GM12878 (cell line): ENCODE measurements around the gene TMPRSS15. TPM values are rescaled to one million over a fixed set of nuclear protein-coding genes. Genes with fewer than 3 reads are reported as not detected.

ENCODE experiments used
- ATAC-seq: fragments of 200-7000 bp; cut with Tn5 transposase; 3 replicates; pipeline ENCODE4 v1.9.1; 2020; ENCODE audit warnings: mild to moderate bottlenecking, moderate library complexity
- BruUV-seq: library from RNA; stranded (reverse); fragments of 400-500 nt; replicated peaks from 2 replicates; lab custom pipeline; 2021; lab: Mats Ljungman, UMichigan
- CTCF ChIA-PET: fragments of 300-600 bp; sonication (Branson Sonifier 250); formaldehyde crosslinking; extraction: SDS; loops from one replicate; lab custom pipeline; 2021; ENCODE audit warnings: inconsistent platforms; lab: Yijun Ruan, JAX
- POLR2A ChIA-PET: fragments of 350-600 bp; formaldehyde crosslinking; extraction: SDS; loops from one replicate; lab custom pipeline; 2021; ENCODE audit warnings: inconsistent platforms; lab: Charles Lee
- RAD21 ChIA-PET: fragments of 300-600 bp; sonication (Branson Sonifier 250); formaldehyde crosslinking; loops from one replicate; lab custom pipeline; 2023; ENCODE audit warnings: antibody characterized with exemption; ENCODE audit not compliant: unreplicated experiment; lab: Charles Lee
- SMC1A ChIA-PET: fragments of 300-600 bp; sonication (Branson Sonifier 250); formaldehyde crosslinking; loops from one replicate; lab custom pipeline; 2023; ENCODE audit not compliant: unreplicated experiment, uncharacterized antibody; lab: Charles Lee
- DNase-seq: peaks from one replicate; pipeline ENCODE4 v3.0.0-alpha.2; 2011; ENCODE audit warnings: low read depth, low spot score
- FAIRE-seq: peaks from 3 replicates; lab custom pipeline; 2011; peaks lifted over from hg19 to GRCh38; lab: Jason Lieb, UNC
- H2AFZ ChIP-seq: 2 replicates; pipeline ENCODE4 v1.6.0; 2011; ENCODE audit warnings: low read depth, low read length, control low read depth; ENCODE audit not compliant: control insufficient read depth
- H3K27ac ChIP-seq: 2 replicates; pipeline ENCODE4 v1.5.1; 2011; ENCODE audit warnings: control low read depth; ENCODE audit not compliant: control insufficient read depth, insufficient read depth
- H3K27me3 ChIP-seq, 2 experiments: replicated peaks in 1 of 2; 2 replicates each; pipeline versions ENCODE4 v1.6.0 to v1.6.1; 2011; ENCODE audit warnings: low read length in 1 of 2; ENCODE audit not compliant: control insufficient read depth in 2 of 2, insufficient read depth in 2 of 2
- H3K36me3 ChIP-seq, 2 experiments: 2 replicates each; pipeline ENCODE4 v1.5.1; 2011; ENCODE audit warnings: low read length in 1 of 2; ENCODE audit not compliant: control insufficient read depth in 2 of 2, insufficient read depth in 2 of 2
- H3K4me1 ChIP-seq: 2 replicates; pipeline ENCODE4 v1.6.1; 2011; ENCODE audit warnings: mild to moderate bottlenecking, low read length, moderate library complexity, mixed read lengths; ENCODE audit not compliant: control insufficient read depth, insufficient read depth
- H3K4me2 ChIP-seq: 2 replicates; pipeline ENCODE4 v1.6.0; 2011; ENCODE audit warnings: control low read depth; ENCODE audit not compliant: control insufficient read depth, insufficient read depth
- H3K4me3 ChIP-seq: fragments of 200-600 bp; sonication (generic); 2 replicates; pipeline ENCODE4 v1.5.1; 2016
- H3K79me2 ChIP-seq: 2 replicates; pipeline ENCODE4 v1.6.0; 2011; ENCODE audit warnings: low read length; ENCODE audit not compliant: control insufficient read depth, insufficient read depth
- H3K9ac ChIP-seq: 2 replicates; pipeline ENCODE4 v1.8.0; 2011; ENCODE audit warnings: low read length, control low read depth, mixed read lengths; ENCODE audit not compliant: control insufficient read depth, insufficient read depth
- H3K9me3 ChIP-seq: replicated peaks from 3 replicates; pipeline ENCODE4 v1.5.1; 2011; ENCODE audit warnings: mild to moderate bottlenecking, low read length; ENCODE audit not compliant: control insufficient read depth, insufficient read depth
- H4K20me1 ChIP-seq: 2 replicates; pipeline ENCODE4 v1.6.0; 2011; ENCODE audit not compliant: control insufficient read depth, insufficient read depth
- EP300 ChIP-seq, 2 experiments: fragments of 150-350 bp in 1 of 2; IDR thresholded peaks; 2 replicates each; pipeline ENCODE4 v1.6.1; 2011 to 2012; ENCODE audit warnings: low read depth in 2 of 2, low read length in 2 of 2, borderline replicate concordance in 1 of 2, improper control_type of control experiment in 1 of 2, inconsistent platforms in 1 of 2; ENCODE audit not compliant: control insufficient read depth in 1 of 2
- HDGF ChIP-seq: fragments of 450-650 bp; IDR thresholded peaks from 2 replicates; pipeline ENCODE4 v1.6.1; 2016; ENCODE audit warnings: antibody characterized with exemption
- NR2C1 ChIP-seq: fragments of 450-650 bp; IDR thresholded peaks from 2 replicates; pipeline ENCODE4 v1.6.1; 2017; ENCODE audit warnings: antibody characterized with exemption, mild to moderate bottlenecking, moderate library complexity
- TCF7 ChIP-seq: IDR thresholded peaks from 2 replicates; pipeline ENCODE4 v1.6.1; 2014; ENCODE audit warnings: antibody characterized with exemption, borderline replicate concordance
- ZNF622 ChIP-seq: fragments of 450-650 bp; IDR thresholded peaks from 2 replicates; pipeline ENCODE4 v1.6.1; 2017; ENCODE audit warnings: mild to moderate bottlenecking, inconsistent platforms
- WGBS: methylation state at CpG from one replicate; pipeline ENCODE4 v1.1.6; 2016; ENCODE audit warnings: low lambda C conversion rate; ENCODE audit not compliant: insufficient replicate concordance, insufficient coverage; ENCODE audit errors: missing lambda C conversion rate; 5-methylcytosine and 5-hydroxymethylcytosine counted together
- in situ Hi-C: fragments of 300-500 bp; cut with MboI; formaldehyde crosslinking; loops from 9 replicates; pipeline ENCODE4 v1.14.3; 2018; ENCODE audit warnings: mixed read lengths
- intact Hi-C: fragments of 100-400 bp; cut with micrococcal nuclease; formaldehyde crosslinking; loops from one replicate; pipeline ENCODE4 v1.14.2; 2022; ENCODE audit not compliant: unreplicated experiment
- polyA plus RNA-seq, 11 experiments: library from polyadenylated mRNA; depleted of rRNA in 4 of 11; unstranded in 6 of 11; stranded (reverse) in 5 of 11; fragments of >200 nt; fragmentation: Nextera tagmentation in 4 of 11; fragmentation: Illumina TruSeq in 1 of 11; extraction: Ambion mirVana in 4 of 11; extraction: Trizol in 1 of 11; gene quantifications; 1 replicate in 1 of 11; 2 replicates in 10 of 11; pipeline versions ENCODE4 v1.2.1 to v1.2.3, GENCODE V29; 2011 to 2016; ENCODE audit warnings: inconsistent platforms in 2 of 11, missing spikeins in 2 of 11, low read depth in 1 of 11
- total RNA-seq, 4 experiments: library from RNA; depleted of rRNA in 3 of 4; stranded (reverse); fragments of >200 nt in 3 of 4; fragmentation: Illumina TruSeq in 1 of 4; extraction: Trizol in 1 of 4; gene quantifications; 2 replicates each; pipeline versions ENCODE4 v1.2.1 to v1.2.3, GENCODE V29; 2013 to 2021
- TF ChIP-seq, protein P1 (sequence below): fragments of 450-650 bp; formaldehyde crosslinking; IDR thresholded peaks from 2 replicates; pipeline ENCODE4 v1.4.0; 2022; ENCODE audit warnings: mild to moderate bottlenecking, moderate library complexity

Gene TMPRSS15
- total and polyA plus RNA-seq, 10 of the 15 experiments (the other 5 are each of a cell fraction or from before 2014, with no cell fraction given), result 0.02 to 0.11 TPM; not detected in 8

DNA sequence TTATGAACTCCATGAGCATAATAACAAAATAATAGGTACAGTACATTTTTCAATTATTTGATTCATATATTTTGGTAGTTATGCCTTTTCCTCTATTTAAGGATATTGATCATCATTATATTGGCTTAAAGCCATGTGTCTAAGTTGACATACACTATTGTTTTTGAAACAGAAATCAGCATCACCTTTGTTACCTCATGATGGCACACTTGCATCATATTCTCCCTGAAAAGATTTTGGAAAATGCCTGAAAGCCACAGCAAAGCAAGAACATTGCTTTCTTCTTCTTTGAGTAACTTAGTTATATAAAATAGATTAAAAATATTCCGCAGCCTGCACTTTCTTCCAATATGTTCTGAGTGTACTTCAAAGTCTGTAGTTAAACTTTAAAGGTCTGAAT lies 33.3 kb downstream of the TMPRSS15 start:
- Histone ChIP-seq H3K4me2 (no peak overlapping the region), H2AFZ (no peak overlapping the region), H3K27me3 (no peaks in the 10 kb centered on the region), H3K36me3 (no peaks in the 10 kb centered on the region), H3K79me2 (no peaks in the 10 kb centered on the region), H4K20me1 (no peaks in the 10 kb centered on the region), H3K9ac (no peak overlapping the region), H3K4me3 (no peak overlapping the region)
- in situ Hi-C loops, result no loop called here
- DNase-seq (no peak), FAIRE-seq (no peak), ATAC-seq (no peak)
- ChIA-PET SMC1A (no interaction called here), POLR2A (no interaction called here), CTCF (no interaction called here)
- 4% methylated on average over 1 of the region's 1 CpG for WGBS
- TF ChIP-seq EP300 (IDR thresholded peaks at IDR 0.05; ENCODE audit: borderline replicate concordance in 1 of 2, control insufficient read depth in 1 of 2, low read depth in 2 of 2, low read length in 2 of 2) (no peak), HDGF (no peak), NR2C1 (no peak), TCF7 (no peak), ZNF622 (no peak)
- TF ChIP-seq, protein P1, sequence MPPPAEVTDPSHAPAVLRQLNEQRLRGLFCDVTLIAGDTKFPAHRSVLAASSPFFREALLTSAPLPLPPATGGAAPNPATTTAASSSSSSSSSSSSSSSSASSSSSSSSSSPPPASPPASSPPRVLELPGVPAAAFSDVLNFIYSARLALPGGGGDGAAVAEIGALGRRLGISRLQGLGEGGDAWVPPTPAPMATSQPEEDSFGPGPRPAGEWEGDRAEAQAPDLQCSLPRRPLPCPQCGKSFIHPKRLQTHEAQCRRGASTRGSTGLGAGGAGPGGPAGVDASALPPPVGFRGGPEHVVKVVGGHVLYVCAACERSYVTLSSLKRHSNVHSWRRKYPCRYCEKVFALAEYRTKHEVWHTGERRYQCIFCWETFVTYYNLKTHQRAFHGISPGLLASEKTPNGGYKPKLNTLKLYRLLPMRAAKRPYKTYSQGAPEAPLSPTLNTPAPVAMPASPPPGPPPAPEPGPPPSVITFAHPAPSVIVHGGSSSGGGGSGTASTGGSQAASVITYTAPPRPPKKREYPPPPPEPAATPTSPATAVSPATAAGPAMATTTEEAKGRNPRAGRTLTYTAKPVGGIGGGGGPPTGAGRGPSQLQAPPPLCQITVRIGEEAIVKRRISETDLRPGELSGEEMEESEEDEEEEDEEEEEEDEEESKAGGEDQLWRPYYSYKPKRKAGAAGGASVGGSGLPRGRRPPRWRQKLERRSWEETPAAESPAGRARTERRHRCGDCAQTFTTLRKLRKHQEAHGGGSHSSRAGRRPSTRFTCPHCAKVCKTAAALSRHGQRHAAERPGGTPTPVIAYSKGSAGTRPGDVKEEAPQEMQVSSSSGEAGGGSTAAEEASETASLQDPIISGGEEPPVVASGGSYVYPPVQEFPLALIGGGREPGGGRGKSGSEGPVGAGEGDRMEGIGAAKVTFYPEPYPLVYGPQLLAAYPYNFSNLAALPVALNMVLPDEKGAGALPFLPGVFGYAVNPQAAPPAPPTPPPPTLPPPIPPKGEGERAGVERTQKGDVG (CRISPR knock-in tag), result no peak
- TF ChIP-seq, all 136 proteins: peak for 0
- Histone ChIP-seq H3K27ac (no peak overlapping the region), H3K9me3 (no peaks in the 10 kb centered on the region), H3K4me1 (no peaks in the 10 kb centered on the region)
- BruUV-seq, result no TSS peak
- intact Hi-C loops, result no loop called here
- RAD21 ChIA-PET, result no interaction called here
